ENCODE results near the gene AARS2. TPM values are rescaled to one million over a fixed set of nuclear protein-coding genes. Genes with fewer than 3 reads are reported as not detected.

The AARS2 gene
- total RNA-seq, 1 donor from 2014 or later: 12.0 TPM

DNA sequence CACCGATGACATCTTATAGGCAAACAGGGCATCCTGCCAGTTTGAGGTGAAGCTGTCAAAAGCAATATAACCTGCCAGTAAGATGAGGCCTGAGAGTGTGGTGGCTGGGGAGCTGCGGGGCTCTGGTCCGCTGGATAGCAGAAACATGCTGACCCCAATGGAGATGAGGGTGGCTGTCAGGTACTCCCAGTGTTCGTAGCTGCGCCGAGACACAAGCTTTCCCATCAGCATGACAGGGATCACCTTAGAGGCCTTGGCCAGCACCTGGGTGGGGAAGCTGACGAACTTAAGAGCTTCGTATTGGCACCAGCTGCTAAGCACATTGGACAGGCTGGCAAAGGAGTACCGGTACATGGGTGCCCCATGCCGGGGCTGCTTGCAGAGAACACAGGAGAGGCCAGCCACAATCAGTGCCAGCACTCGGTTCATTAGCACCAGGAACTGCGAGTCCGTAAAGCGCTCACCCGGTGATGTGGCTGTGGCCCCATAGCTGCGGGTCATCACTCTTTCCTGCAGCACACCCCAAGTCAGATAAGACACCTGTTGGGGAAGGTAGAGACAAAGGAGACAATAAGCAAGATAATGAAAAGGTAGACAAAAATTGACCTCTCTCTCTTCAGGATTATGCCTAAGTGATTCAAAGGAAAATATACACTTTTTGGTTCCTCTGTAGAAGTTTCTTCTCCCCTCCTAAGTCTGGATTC is 57.9 kb downstream of the AARS2 start:
- DNase-seq: no peak
- H3K4me1 ChIP-seq: peaks cover 43% of the 10 kb centered on the region
- H3K4me3 ChIP-seq: no peak overlapping the region
- H3K9me3 ChIP-seq: no peaks in the 10 kb centered on the region
- peaks cover 77% of the 10 kb centered on the region for H3K36me3 ChIP-seq
- no peaks in the 10 kb centered on the region for H3K27me3 ChIP-seq (ENCODE audit: low read depth)
- H3K27ac ChIP-seq: no peak overlapping the region
- intact Hi-C loops (cut with DNase I): no loop called here
- ATAC-seq: no peak
- TF ChIP-seq, protein P1, sequence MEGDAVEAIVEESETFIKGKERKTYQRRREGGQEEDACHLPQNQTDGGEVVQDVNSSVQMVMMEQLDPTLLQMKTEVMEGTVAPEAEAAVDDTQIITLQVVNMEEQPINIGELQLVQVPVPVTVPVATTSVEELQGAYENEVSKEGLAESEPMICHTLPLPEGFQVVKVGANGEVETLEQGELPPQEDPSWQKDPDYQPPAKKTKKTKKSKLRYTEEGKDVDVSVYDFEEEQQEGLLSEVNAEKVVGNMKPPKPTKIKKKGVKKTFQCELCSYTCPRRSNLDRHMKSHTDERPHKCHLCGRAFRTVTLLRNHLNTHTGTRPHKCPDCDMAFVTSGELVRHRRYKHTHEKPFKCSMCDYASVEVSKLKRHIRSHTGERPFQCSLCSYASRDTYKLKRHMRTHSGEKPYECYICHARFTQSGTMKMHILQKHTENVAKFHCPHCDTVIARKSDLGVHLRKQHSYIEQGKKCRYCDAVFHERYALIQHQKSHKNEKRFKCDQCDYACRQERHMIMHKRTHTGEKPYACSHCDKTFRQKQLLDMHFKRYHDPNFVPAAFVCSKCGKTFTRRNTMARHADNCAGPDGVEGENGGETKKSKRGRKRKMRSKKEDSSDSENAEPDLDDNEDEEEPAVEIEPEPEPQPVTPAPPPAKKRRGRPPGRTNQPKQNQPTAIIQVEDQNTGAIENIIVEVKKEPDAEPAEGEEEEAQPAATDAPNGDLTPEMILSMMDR (IDR thresholded peaks at IDR 0.05): no peak

DNA sequence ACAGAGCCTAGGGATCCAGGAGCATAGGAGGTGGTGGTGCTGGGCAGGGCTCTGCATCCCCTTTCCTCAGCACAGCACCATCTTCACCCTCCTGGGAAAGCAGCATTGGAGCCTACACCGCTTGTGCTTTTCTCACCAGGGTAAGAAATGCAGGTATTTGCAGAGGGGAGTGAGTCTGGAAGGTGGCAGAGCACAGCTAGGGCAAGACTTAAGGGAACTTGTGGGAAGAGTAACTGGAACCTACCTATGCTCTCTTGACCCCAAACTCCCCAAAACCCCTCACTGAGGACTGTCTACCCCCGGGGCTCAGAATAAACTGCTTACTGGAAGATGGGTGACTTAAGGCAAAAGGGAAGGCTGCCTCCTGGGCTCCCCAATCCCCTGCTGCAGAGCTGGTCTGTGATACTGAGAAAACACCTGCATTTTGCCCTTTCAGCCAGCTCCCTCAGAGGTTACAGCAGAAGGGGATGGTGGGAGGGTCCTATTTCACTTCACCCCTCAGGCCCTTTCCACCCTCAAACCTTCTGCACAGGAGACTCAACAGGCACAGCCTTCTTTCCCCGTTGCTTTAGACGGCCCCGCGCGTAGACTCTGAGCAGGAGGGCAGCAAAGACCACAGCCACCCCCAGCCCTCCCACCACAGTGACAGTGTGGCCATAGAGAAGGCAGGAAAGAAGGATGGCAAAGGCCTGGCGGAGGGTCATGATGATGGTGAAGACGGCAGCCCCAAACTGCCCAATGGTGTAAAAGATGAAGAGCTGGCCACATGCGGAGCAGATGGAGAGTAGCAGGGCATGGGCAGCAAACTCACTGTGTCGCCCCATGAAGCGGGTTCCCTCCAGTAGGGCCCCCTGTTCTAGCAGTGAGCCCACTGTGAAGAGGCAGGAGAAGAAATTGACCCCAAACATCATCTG is 58.7 kb downstream of the AARS2 start:
- intact Hi-C loops (cut with DNase I): no loop called here
- DNase-seq: no peak

DNA sequence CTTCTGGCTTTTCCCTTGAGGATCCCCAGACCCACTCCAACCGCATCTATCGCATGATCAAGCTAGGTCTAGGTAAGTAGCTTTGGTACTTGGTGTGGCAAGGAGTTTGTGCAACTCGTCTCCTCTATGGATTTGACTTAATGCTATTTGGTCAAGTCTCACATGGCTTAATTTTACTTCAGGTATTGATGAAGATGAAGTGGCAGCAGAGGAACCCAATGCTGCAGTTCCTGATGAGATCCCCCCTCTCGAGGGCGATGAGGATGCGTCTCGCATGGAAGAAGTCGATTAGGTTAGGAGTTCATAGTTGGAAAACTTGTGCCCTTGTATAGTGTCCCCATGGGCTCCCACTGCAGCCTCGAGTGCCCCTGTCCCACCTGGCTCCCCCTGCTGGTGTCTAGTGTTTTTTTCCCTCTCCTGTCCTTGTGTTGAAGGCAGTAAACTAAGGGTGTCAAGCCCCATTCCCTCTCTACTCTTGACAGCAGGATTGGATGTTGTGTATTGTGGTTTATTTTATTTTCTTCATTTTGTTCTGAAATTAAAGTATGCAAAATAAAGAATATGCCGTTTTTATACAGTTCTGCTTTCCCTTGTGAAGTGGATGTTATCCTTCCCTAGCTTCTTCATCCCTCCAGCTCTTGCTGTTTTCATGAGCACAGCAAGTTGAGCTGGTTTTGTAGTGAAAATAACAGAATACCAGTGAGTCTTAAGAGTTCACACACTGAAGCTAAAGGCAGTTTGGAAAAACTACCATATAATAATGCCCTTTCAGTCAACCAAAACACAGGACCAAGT is 59.6 kb downstream of the AARS2 start:
- Histone ChIP-seq H3K4me3 (no peak overlapping the region), H3K27me3 (ENCODE audit: low read depth) (no peaks in the 10 kb centered on the region), H3K9me3 (no peaks in the 10 kb centered on the region), H3K4me1 (peaks cover 61% of the 10 kb centered on the region), H3K27ac (no peak overlapping the region), H3K36me3 (peaks cover 77% of the 10 kb centered on the region)
- TF ChIP-seq, protein P1 (IDR thresholded peaks at IDR 0.05): peak; percentile 31
- intact Hi-C loops (cut with DNase I): no loop called here
- DNase-seq (no peak), ATAC-seq (no peak)

More for the DNA sequence above, 58.7 kb downstream of the AARS2 start:
- no peaks in the 10 kb centered on the region for H3K27me3 ChIP-seq (ENCODE audit: low read depth)
- TF ChIP-seq, protein P1 (IDR thresholded peaks at IDR 0.05): no peak
- H3K36me3 ChIP-seq: peaks cover 77% of the 10 kb centered on the region
- ATAC-seq: no peak
- no peak overlapping the region for H3K27ac ChIP-seq
- peaks cover 51% of the 10 kb centered on the region for H3K4me1 ChIP-seq
- no peak overlapping the region for H3K4me3 ChIP-seq
- no peaks in the 10 kb centered on the region for H3K9me3 ChIP-seq

DNA sequence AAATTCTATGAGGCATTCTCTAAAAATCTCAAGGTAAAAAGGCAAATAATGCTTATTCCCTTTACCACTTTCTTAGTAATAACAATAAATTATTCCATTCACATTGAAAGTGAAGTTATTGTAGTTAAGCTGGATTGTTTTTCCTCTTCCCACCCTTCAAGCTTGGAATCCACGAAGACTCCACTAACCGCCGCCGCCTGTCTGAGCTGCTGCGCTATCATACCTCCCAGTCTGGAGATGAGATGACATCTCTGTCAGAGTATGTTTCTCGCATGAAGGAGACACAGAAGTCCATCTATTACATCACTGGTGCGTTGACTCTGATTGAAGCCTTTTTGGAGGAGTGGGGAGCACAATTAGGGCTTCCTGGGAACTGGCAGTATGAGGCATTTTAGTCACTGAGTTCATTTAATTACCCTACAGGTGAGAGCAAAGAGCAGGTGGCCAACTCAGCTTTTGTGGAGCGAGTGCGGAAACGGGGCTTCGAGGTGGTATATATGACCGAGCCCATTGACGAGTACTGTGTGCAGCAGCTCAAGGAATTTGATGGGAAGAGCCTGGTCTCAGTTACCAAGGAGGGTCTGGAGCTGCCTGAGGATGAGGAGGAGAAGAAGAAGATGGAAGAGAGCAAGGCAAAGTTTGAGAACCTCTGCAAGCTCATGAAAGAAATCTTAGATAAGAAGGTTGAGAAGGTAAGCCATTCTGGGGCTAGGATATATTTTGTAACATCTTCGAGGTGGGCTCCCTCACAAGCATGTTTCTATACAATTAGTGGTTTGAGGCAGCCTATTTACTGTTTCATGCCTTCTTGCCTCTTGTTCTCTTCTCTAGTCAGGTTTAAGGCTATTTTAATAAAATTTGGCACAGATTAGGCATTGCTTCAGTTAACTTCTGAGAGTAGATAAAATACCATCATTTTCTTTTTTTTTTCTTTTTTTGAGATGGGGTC is 61.3 kb downstream of the AARS2 start:
- TF ChIP-seq, protein P1 (IDR thresholded peaks at IDR 0.05): no peak
- ATAC-seq (no peak), DNase-seq (no peak)
- Histone ChIP-seq H3K27ac (no peak overlapping the region), H3K36me3 (peaks cover 75% of the 10 kb centered on the region), H3K4me1 (peaks cover 57% of the 10 kb centered on the region), H3K4me3 (no peak overlapping the region), H3K9me3 (no peaks in the 10 kb centered on the region), H3K27me3 (ENCODE audit: low read depth) (no peaks in the 10 kb centered on the region)
- intact Hi-C loops (cut with DNase I): no loop called here

Data from lower lobe of right lung (tissue), 2 donors.